IMR-90 (cell line): Measurements from ENCODE around the gene UGGT2. TPM values are rescaled to one million over a fixed set of nuclear protein-coding genes. Genes with fewer than 3 reads are reported as not detected.

ENCODE experiments used
- ATAC-seq: fragments of 200-7000 bp; cut with Tn5 transposase; 2 replicates; pipeline ENCODE4 v1.9.1; 2020; ENCODE audit warnings: low read depth, mild to moderate bottlenecking, moderate library complexity
- BruUV-seq: library from RNA; stranded (reverse); fragments of 400-500 nt; replicated peaks from 2 replicates; lab custom pipeline; 2021; lab: Mats Ljungman, UMichigan
- CTCF ChIA-PET: fragments of 300-600 bp; formaldehyde crosslinking; extraction: SDS; loops from one replicate; lab custom pipeline; 2021; ENCODE audit warnings: antibody characterized with exemption; lab: Yijun Ruan, JAX
- POLR2A ChIA-PET: fragments of 300-600 bp; sonication (Branson Sonifier 250); formaldehyde crosslinking; loops from one replicate; lab custom pipeline; 2022; ENCODE audit warnings: antibody characterized with exemption; ENCODE audit not compliant: unreplicated experiment; lab: Charles Lee
- DNase-seq: peaks from one replicate; pipeline ENCODE4 v3.0.0; 2013
- H2AFZ ChIP-seq: replicated peaks from 2 replicates; pipeline ENCODE3; 2013; ENCODE audit warnings: low read length, mild to moderate bottlenecking; ENCODE audit not compliant: poor library complexity
- H2AK5ac ChIP-seq: 2 replicates; pipeline ENCODE4 v1.6.1; 2013; ENCODE audit warnings: low read depth, low read length, inconsistent platforms
- H2AK9ac ChIP-seq: replicated peaks from 2 replicates; pipeline ENCODE3; 2013; ENCODE audit warnings: mild to moderate bottlenecking, low read depth, low read length, moderate library complexity; ENCODE audit not compliant: poor library complexity
- H2BK120ac ChIP-seq: 2 replicates; pipeline ENCODE4 v1.6.1; 2013; ENCODE audit warnings: low read depth, low read length, inconsistent platforms
- H2BK15ac ChIP-seq: 3 replicates; pipeline ENCODE4 v1.6.1; 2013; ENCODE audit warnings: low read depth, low read length, inconsistent platforms
- H2BK20ac ChIP-seq: 2 replicates; pipeline ENCODE4 v1.6.1; 2013; ENCODE audit warnings: low read depth, mild to moderate bottlenecking, inconsistent platforms, low read length, moderate library complexity
- H2BK5ac ChIP-seq: 2 replicates; pipeline ENCODE4 v1.6.1; 2013; ENCODE audit warnings: mild to moderate bottlenecking, low read depth, low read length, inconsistent platforms; ENCODE audit not compliant: poor library complexity, severe bottlenecking
- H3K14ac ChIP-seq: replicated peaks from 2 replicates; pipeline ENCODE4 v1.6.1; 2013; ENCODE audit warnings: low read depth, low read length, inconsistent platforms
- H3K18ac ChIP-seq: 2 replicates; pipeline ENCODE4 v1.6.1; 2013; ENCODE audit warnings: low read depth, low read length, control low read depth
- H3K23ac ChIP-seq: 2 replicates; pipeline ENCODE4 v1.6.1; 2013; ENCODE audit warnings: low read depth, low read length, inconsistent platforms
- H3K27ac ChIP-seq: 2 replicates; pipeline ENCODE4 v1.5.1; 2013; ENCODE audit warnings: mild to moderate bottlenecking, control low read depth, low read length; ENCODE audit not compliant: insufficient read depth
- H3K27me3 ChIP-seq: 2 replicates; pipeline ENCODE4 v1.6.1; 2013; ENCODE audit warnings: low read length; ENCODE audit not compliant: control insufficient read depth, insufficient read depth
- H3K36me3 ChIP-seq: 2 replicates; pipeline ENCODE4 v1.6.1; 2013; ENCODE audit warnings: low read length, mixed read lengths; ENCODE audit not compliant: control insufficient read depth, insufficient read depth
- H3K4ac ChIP-seq: 2 replicates; pipeline ENCODE4 v1.6.1; 2013; ENCODE audit warnings: low read depth, low read length, inconsistent platforms
- H3K4me1 ChIP-seq: 2 replicates; pipeline ENCODE4 v1.6.1; 2013; ENCODE audit warnings: low read length, mixed read lengths; ENCODE audit not compliant: control insufficient read depth, insufficient read depth
- H3K4me2 ChIP-seq: 2 replicates; pipeline ENCODE4 v1.6.1; 2013; ENCODE audit warnings: low read depth, mild to moderate bottlenecking, control low read depth, low read length, moderate library complexity
- H3K4me3 ChIP-seq: 2 replicates; pipeline ENCODE4 v1.5.1; 2013; ENCODE audit warnings: low read depth, mild to moderate bottlenecking, control low read depth, low read length, moderate library complexity; ENCODE audit not compliant: insufficient read depth
- H3K56ac ChIP-seq: 2 replicates; pipeline ENCODE4 v1.6.1; 2013; ENCODE audit warnings: low read length, inconsistent platforms; ENCODE audit not compliant: insufficient read depth; ENCODE audit errors: extremely low read depth
- H3K79me1 ChIP-seq, 2 experiments: 2 replicates each; pipeline ENCODE4 v1.6.1; 2013; ENCODE audit warnings: low read length in 2 of 2, inconsistent platforms in 1 of 2, low read depth in 1 of 2
- H3K9ac ChIP-seq: 2 replicates; pipeline ENCODE4 v1.6.1; 2013; ENCODE audit warnings: low read depth, low read length, control low read depth
- H3K9me1 ChIP-seq: 2 replicates; pipeline ENCODE4 v1.6.1; 2013; ENCODE audit warnings: low read length, inconsistent platforms; ENCODE audit not compliant: insufficient read depth
- H3K9me3 ChIP-seq: 2 replicates; pipeline ENCODE4 v1.6.1; 2013; ENCODE audit warnings: low read length; ENCODE audit not compliant: control insufficient read depth, insufficient read depth
- H4K20me1 ChIP-seq: 2 replicates; pipeline ENCODE4 v1.6.1; 2013; ENCODE audit warnings: low read length, inconsistent platforms; ENCODE audit not compliant: insufficient read depth
- H4K5ac ChIP-seq: 2 replicates; pipeline ENCODE4 v1.6.1; 2013; ENCODE audit warnings: mild to moderate bottlenecking, low read depth, low read length, control low read depth
- H4K8ac ChIP-seq, 2 experiments: 2 replicates each; pipeline ENCODE4 v1.6.1; 2013; ENCODE audit warnings: low read depth in 2 of 2, low read length in 2 of 2, control low read depth in 1 of 2, inconsistent platforms in 1 of 2
- H4K91ac ChIP-seq: 2 replicates; pipeline ENCODE4 v1.6.1; 2013; ENCODE audit warnings: low read depth, low read length, inconsistent platforms; ENCODE audit not compliant: insufficient read depth
- BHLHE40 ChIP-seq: fragments of 150-350 bp; IDR thresholded peaks from 2 replicates; pipeline ENCODE4 v1.6.1; 2016; ENCODE audit warnings: mild to moderate bottlenecking, low read depth, low read length
- CHD1 ChIP-seq: IDR thresholded peaks from 2 replicates; pipeline ENCODE4 v1.6.1; 2012; ENCODE audit warnings: low read depth, low read length, improper control_type of control experiment
- CTCF ChIP-seq: conservative IDR thresholded peaks from 2 replicates; pipeline ENCODE4 v1.5.1; 2012; ENCODE audit warnings: mild to moderate bottlenecking, low read depth, low read length, improper control_type of control experiment
- ELK1 ChIP-seq: fragments of 150-350 bp; IDR thresholded peaks from 2 replicates; pipeline ENCODE4 v1.6.1; 2016; ENCODE audit warnings: low read depth, mild to moderate bottlenecking, low read length, moderate library complexity, borderline replicate concordance
- FOS ChIP-seq: fragments of 150-350 bp; IDR thresholded peaks from 2 replicates; pipeline ENCODE4 v1.6.1; 2016; ENCODE audit warnings: low read depth, low read length
- MAFK ChIP-seq: IDR thresholded peaks from 2 replicates; pipeline ENCODE4 v1.6.1; 2012; ENCODE audit warnings: low read depth, low read length, improper control_type of control experiment
- MAZ ChIP-seq: IDR thresholded peaks from 2 replicates; pipeline ENCODE4 v1.6.1; 2012; ENCODE audit warnings: low read depth, mild to moderate bottlenecking, low read length, improper control_type of control experiment, moderate library complexity, borderline replicate concordance
- MXI1 ChIP-seq: IDR thresholded peaks from 2 replicates; pipeline ENCODE4 v1.6.1; 2012; ENCODE audit warnings: low read depth, mild to moderate bottlenecking, low read length, moderate library complexity, borderline replicate concordance
- NFE2L2 ChIP-seq: fragments of 150-350 bp; IDR thresholded peaks from 2 replicates; pipeline ENCODE4 v1.6.1; 2016; ENCODE audit warnings: low read depth, mild to moderate bottlenecking, low read length
- POLR2A ChIP-seq: IDR thresholded peaks from 2 replicates; pipeline ENCODE4 v1.6.1; 2012; ENCODE audit warnings: mild to moderate bottlenecking, low read depth, low read length
- RAD21 ChIP-seq: IDR thresholded peaks from 2 replicates; pipeline ENCODE4 v1.6.1; 2012; ENCODE audit warnings: low read length, improper control_type of control experiment
- RCOR1 ChIP-seq: IDR thresholded peaks from 2 replicates; pipeline ENCODE4 v1.6.1; 2012; ENCODE audit warnings: mild to moderate bottlenecking, low read length, improper control_type of control experiment; ENCODE audit not compliant: insufficient replicate concordance
- RFX5 ChIP-seq: IDR thresholded peaks from 2 replicates; pipeline ENCODE4 v1.8.0; 2012; ENCODE audit warnings: low read depth, mild to moderate bottlenecking, low read length, moderate library complexity
- SMC3 ChIP-seq: fragments of 150-350 bp; IDR thresholded peaks from 2 replicates; pipeline ENCODE4 v1.6.1; 2016; ENCODE audit warnings: low read depth, mild to moderate bottlenecking, antibody characterized with exemption, low read length, moderate library complexity
- USF2 ChIP-seq: fragments of 150-350 bp; IDR thresholded peaks from 2 replicates; pipeline ENCODE4 v1.6.1; 2017; ENCODE audit warnings: mild to moderate bottlenecking, antibody characterized with exemption, low read length, low read depth
- WGBS, 2 experiments: methylation state at CpG; one replicate each; pipeline versions ENCODE4 v1.1.5 to v1.1.7; 2013; ENCODE audit warnings: missing lambda C conversion rate in 2 of 2; ENCODE audit not compliant: insufficient read length in 1 of 2; ENCODE audit errors: extremely low coverage in 2 of 2; 5-methylcytosine and 5-hydroxymethylcytosine counted together
- dilution Hi-C: fragments of 300-500 bp; cut with HindIII; formaldehyde crosslinking; loops from one replicate; pipeline ENCODE4 v1.14.3; 2018; ENCODE audit warnings: low sequenced_read_pairs; ENCODE audit not compliant: unreplicated experiment
- in situ Hi-C: fragments of 300-500 bp; cut with MboI; formaldehyde crosslinking; loops from 3 replicates; pipeline ENCODE4 v1.14.3; 2019; ENCODE audit warnings: low sequenced_read_pairs, inconsistent platforms, mixed read lengths
- intact Hi-C: fragments of 100-400 bp; cut with micrococcal nuclease; formaldehyde crosslinking; loops from 2 replicates; pipeline ENCODE4 v1.10.0; 2022
- polyA plus RNA-seq, 3 experiments: library from polyadenylated mRNA; depleted of rRNA; stranded (reverse); fragments of >200 nt; gene quantifications; 2 replicates each; pipeline ENCODE4 v1.2.3, GENCODE V29; 2012; ENCODE audit warnings: low replicate concordance in 1 of 3
- total RNA-seq: library from RNA; depleted of rRNA; stranded (reverse); fragments of >200 nt; gene quantifications from 2 replicates; pipeline ENCODE4 v1.2.3, GENCODE V29; 2012

The UGGT2 gene
- total and polyA plus RNA-seq, 2 of the 4 experiments (the other 2 are of a cell fraction), result 21.4 to 40.1 TPM

- Histone ChIP-seq H3K36me3 (peaks cover 6% of the 10 kb centered on the region), H2BK120ac (no peak overlapping the region), H2AFZ (no peak overlapping the region), H4K91ac (no peak overlapping the region), H3K4me2 (no peak overlapping the region), H3K9ac (no peak overlapping the region), H4K5ac (no peak overlapping the region), H4K8ac (no peak overlapping the region), H2AK5ac (no peak overlapping the region), H3K18ac (no peak overlapping the region), H4K20me1 (no peaks in the 10 kb centered on the region), H3K27ac (no peak overlapping the region), H3K14ac (no peak overlapping the region), H2BK15ac (no peak overlapping the region), H3K4ac (no peak overlapping the region), H2AK9ac (no peak overlapping the region), H2BK5ac (no peak overlapping the region), H2BK20ac (no peak overlapping the region), H3K4me1 (no peaks in the 10 kb centered on the region), H3K27me3 (no peaks in the 10 kb centered on the region), H3K9me3 (peaks cover 2% of the 10 kb centered on the region), H3K9me1 (no peaks in the 10 kb centered on the region), H3K23ac (no peak overlapping the region), H3K56ac (no peak overlapping the region), H3K79me1 (peaks cover 0 to 3% of the 10 kb centered on the region in 2 experiments; a peak in 1 of 4 replicates), H3K4me3 (no peak overlapping the region)
- CTCF ChIA-PET, result interaction anchor here (0.9 kb wide), 1 partner anchor 15 kb away, joined by 3 read pairs; no protein-coding TSS in a partner anchor
- BruUV-seq, result no TSS peak
- in situ Hi-C loops, result no loop called here
- TF ChIP-seq USF2, result no peak
- TF ChIP-seq SMC3, result no peak
- no peak for TF ChIP-seq CHD1
- TF ChIP-seq POLR2A, result no peak
- TF ChIP-seq ELK1, result no peak
- no peak for TF ChIP-seq RAD21
- no peak for TF ChIP-seq CTCF
- no peak for TF ChIP-seq MXI1
- no peak for TF ChIP-seq RCOR1
- no peak for TF ChIP-seq NFE2L2
- TF ChIP-seq FOS, result no peak
- TF ChIP-seq MAZ, result no peak
- no peak for TF ChIP-seq BHLHE40
- TF ChIP-seq MAFK, result no peak
- no peak for TF ChIP-seq RFX5
- POLR2A ChIA-PET, result no interaction called here
- DNase-seq (no peak), ATAC-seq (no peak)
- WGBS, 2 experiments, result no CpG with 5 or more reads among the region's 3 CpGs
- intact Hi-C loops, result no loop called here
- dilution Hi-C loops, result no loop called here
These were observed 35.1 kb downstream of the UGGT2 start for GRCh38 chr13:96018135-96018534.
